ENCODE results near the gene KRTAP10-3. TPM values are rescaled to one million over a fixed set of nuclear protein-coding genes. Genes with fewer than 3 reads are reported as not detected.

KRTAP10-3 gene
- total RNA-seq, 1 experiment from 2014 or later: 0.62 TPM

DNA sequence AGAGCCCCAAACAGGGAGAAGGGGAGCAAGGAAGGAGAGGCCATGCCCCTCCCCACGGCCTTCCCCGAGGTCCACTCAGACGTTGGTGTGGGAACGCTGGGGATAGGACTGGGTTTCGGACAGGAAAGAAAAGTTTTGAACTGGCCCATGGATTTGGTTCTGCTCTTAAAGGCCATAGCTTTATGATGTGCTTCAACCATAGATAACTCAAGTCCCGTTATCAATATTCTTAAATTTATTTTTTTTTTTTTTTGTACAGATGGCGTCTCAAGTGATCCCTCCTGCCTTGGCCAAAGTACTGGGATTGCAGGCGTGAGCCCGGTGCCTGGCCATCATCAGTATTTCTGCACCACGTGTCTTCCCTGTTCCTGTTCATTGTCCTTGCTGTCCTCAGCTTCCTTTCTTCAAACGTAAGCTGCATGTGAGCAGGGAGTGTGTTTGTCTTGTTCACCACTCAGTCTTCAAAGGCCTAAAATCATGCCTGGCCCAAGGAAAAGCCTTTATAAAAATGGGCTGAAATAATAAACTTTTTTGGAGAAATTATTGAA, 17.8 kb downstream of the KRTAP10-3 start:
- CTCF ChIA-PET: no interaction called here
- BruUV-seq (replicated peaks): no TSS peak
- H3K27ac ChIP-seq (ENCODE audit: low read depth, low read length, poor library complexity, severe bottlenecking): no peak overlapping the region
- peaks cover 22% of the 10 kb centered on the region for H3K9me3 ChIP-seq (ENCODE audit: low read depth, low read length, poor library complexity, severe bottlenecking)
- H3K27me3 ChIP-seq (replicated peaks; ENCODE audit: insufficient read depth, low read depth, low read length, poor library complexity): no peaks in the 10 kb centered on the region
- intact Hi-C loops (cut with micrococcal nuclease; ENCODE audit: unreplicated experiment): loop anchor here (10.0 kb wide), 1 partner anchor 64 kb away; the partner anchor contains the start of gene KRTAP10-7
- POLR2A ChIA-PET (ENCODE audit: low non-redundant PET): no interaction called here
- no peak for TF ChIP-seq EZH2 (IDR thresholded peaks at IDR 0.05; ENCODE audit: borderline replicate concordance, low read depth, low read length, poor library complexity, severe bottlenecking)
- TF ChIP-seq, protein P1, sequence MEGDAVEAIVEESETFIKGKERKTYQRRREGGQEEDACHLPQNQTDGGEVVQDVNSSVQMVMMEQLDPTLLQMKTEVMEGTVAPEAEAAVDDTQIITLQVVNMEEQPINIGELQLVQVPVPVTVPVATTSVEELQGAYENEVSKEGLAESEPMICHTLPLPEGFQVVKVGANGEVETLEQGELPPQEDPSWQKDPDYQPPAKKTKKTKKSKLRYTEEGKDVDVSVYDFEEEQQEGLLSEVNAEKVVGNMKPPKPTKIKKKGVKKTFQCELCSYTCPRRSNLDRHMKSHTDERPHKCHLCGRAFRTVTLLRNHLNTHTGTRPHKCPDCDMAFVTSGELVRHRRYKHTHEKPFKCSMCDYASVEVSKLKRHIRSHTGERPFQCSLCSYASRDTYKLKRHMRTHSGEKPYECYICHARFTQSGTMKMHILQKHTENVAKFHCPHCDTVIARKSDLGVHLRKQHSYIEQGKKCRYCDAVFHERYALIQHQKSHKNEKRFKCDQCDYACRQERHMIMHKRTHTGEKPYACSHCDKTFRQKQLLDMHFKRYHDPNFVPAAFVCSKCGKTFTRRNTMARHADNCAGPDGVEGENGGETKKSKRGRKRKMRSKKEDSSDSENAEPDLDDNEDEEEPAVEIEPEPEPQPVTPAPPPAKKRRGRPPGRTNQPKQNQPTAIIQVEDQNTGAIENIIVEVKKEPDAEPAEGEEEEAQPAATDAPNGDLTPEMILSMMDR (conservative IDR thresholded peaks at IDR 0.05; ENCODE audit: low read depth, low read length): no peak
- H3K4me3 ChIP-seq (ENCODE audit: low read depth, low read length, poor library complexity, severe bottlenecking): no peak overlapping the region
- H3K36me3 ChIP-seq (ENCODE audit: insufficient read depth, low read length, poor library complexity, severe bottlenecking): no peaks in the 10 kb centered on the region
- DNase-seq (ENCODE audit: low spot score): no peak
- no peaks in the 10 kb centered on the region for H3K4me1 ChIP-seq (ENCODE audit: insufficient read depth, low read length, poor library complexity, severe bottlenecking)

DNA sequence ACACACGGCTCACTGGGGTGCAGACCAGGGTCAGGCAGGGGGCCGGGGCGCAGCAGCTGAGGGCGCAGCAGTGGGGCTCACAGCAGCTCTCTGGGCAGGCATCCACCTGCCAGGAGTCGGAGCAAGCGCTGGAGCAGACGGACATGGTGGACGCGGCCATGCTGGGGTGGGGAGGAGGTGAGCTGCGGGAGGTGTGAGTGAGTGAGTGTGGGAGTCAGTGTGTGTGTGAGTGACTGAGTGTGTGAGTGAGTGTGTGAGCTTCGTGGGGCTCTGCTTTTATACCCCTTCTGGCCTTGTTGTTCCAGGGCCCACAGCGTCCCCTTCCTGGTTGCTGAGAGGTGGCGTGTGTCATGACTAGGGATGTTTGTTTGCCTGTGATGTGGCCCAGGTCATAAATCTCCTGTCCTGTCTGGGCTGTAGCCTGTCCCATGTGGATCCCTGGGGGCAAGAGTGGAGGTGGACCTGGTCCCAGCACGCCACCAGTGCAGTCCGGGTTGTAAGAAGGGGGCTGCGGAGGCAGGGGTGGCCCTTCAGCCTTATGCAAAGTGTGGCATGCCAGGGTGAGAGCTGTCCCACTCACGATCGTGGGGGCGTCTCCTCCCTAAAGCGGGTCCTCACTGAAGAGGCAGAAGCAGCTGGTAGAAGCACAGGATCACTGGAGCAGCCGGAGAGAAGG, 18.5 kb downstream of the KRTAP10-3 start, which contains the start of gene KRTAP10-1:
TSS of gene KRTAP10-1 (minus strand) at position 205 of the 676 bp plus-strand sequence. CDS start at position 160, 45 bp downstream.
- Histone ChIP-seq H3K4me1 (ENCODE audit: insufficient read depth, low read length, poor library complexity, severe bottlenecking) (no peaks in the 10 kb centered on the region), H3K9me3 (ENCODE audit: low read depth, low read length, poor library complexity, severe bottlenecking) (peaks cover 22% of the 10 kb centered on the region), H3K4me3 (ENCODE audit: low read depth, low read length, poor library complexity, severe bottlenecking) (no peak within 1 kb of the TSS), H3K27me3 (replicated peaks; ENCODE audit: insufficient read depth, low read depth, low read length, poor library complexity) (no peaks in the 10 kb centered on the region), H3K27ac (ENCODE audit: low read depth, low read length, poor library complexity, severe bottlenecking) (no peak within 1 kb of the TSS), H3K36me3 (ENCODE audit: insufficient read depth, low read length, poor library complexity, severe bottlenecking) (no peaks in the 10 kb centered on the region)
- ChIA-PET CTCF (no interaction called here), POLR2A (ENCODE audit: low non-redundant PET) (interaction anchor here (0.7 kb wide), 1 partner anchor 11 kb away, joined by 3 read pairs; the partner anchor contains the start of gene KRTAP10-2)
- intact Hi-C loops (cut with micrococcal nuclease; ENCODE audit: unreplicated experiment): loop anchor here (10.0 kb wide), 1 partner anchor 65 kb away; the partner anchor contains the start of gene KRTAP10-7
- DNase-seq (ENCODE audit: low spot score): no peak
- BruUV-seq (replicated peaks): no TSS peak
- TF ChIP-seq, protein P1 (conservative IDR thresholded peaks at IDR 0.05; ENCODE audit: low read depth, low read length): no peak
- no peak for TF ChIP-seq EZH2 (IDR thresholded peaks at IDR 0.05; ENCODE audit: borderline replicate concordance, low read depth, low read length, poor library complexity, severe bottlenecking)

DNA sequence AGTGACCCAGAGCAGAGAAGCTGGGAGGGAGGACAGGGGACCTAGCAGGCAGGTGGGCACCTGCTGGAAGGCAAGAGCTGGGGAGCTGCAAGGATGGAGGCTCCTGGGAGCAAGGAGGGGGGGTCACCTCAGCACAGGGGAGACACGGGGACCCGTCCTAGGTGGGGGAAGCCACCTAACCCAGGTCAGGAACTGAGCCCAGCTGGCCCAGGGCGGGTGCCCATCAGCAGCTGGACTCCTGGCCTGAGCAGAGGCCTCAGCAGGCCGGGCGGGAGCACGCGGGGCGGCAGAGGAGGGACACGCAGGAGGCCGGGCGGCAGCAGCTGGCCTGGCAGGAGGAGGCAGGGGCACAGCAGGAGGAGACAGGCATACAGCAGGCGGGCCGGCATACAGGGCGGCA, 19.5 kb downstream of the KRTAP10-3 start:
- H3K27ac ChIP-seq (ENCODE audit: low read depth, low read length, poor library complexity, severe bottlenecking): no peak overlapping the region
- POLR2A ChIA-PET (ENCODE audit: low non-redundant PET): no interaction called here

More for the DNA sequence above, 19.5 kb downstream of the KRTAP10-3 start:
- H3K9me3 ChIP-seq (ENCODE audit: low read depth, low read length, poor library complexity, severe bottlenecking): peaks cover 22% of the 10 kb centered on the region
- CTCF ChIA-PET: no interaction called here
- H3K4me1 ChIP-seq (ENCODE audit: insufficient read depth, low read length, poor library complexity, severe bottlenecking): no peaks in the 10 kb centered on the region
- intact Hi-C loops (cut with micrococcal nuclease; ENCODE audit: unreplicated experiment): no loop called here
- H3K27me3 ChIP-seq (replicated peaks; ENCODE audit: insufficient read depth, low read depth, low read length, poor library complexity): no peaks in the 10 kb centered on the region
- no peaks in the 10 kb centered on the region for H3K36me3 ChIP-seq (ENCODE audit: insufficient read depth, low read length, poor library complexity, severe bottlenecking)
- BruUV-seq (replicated peaks): no TSS peak
- DNase-seq (ENCODE audit: low spot score): no peak
- TF ChIP-seq, protein P1 (conservative IDR thresholded peaks at IDR 0.05; ENCODE audit: low read depth, low read length): no peak
- TF ChIP-seq EZH2 (IDR thresholded peaks at IDR 0.05; ENCODE audit: borderline replicate concordance, low read depth, low read length, poor library complexity, severe bottlenecking): no peak
- H3K4me3 ChIP-seq (ENCODE audit: low read depth, low read length, poor library complexity, severe bottlenecking): no peak overlapping the region

Data from A673 (cell line).